ENCODE measurements around the gene AIDA.

DNA sequence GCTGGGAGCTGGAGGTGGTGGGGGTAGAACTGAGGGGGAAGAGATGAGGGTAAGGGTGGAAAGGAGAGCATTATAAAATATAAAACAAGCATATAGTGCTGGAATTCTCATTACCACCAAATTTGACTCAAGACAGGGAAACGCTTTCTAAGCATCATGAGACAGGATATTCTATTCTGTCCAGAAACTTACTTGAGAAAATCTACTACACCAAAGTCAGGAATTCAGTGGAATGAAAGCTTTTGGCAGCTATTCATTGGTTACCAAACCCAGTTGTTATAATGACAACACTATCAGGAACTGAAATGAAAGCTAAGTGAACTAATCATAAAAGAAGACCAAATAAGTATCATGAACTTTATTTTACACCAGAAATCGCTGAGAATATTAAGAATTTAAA is 14.5 kb downstream of the AIDA start:
- TF ChIP-seq, protein P1, sequence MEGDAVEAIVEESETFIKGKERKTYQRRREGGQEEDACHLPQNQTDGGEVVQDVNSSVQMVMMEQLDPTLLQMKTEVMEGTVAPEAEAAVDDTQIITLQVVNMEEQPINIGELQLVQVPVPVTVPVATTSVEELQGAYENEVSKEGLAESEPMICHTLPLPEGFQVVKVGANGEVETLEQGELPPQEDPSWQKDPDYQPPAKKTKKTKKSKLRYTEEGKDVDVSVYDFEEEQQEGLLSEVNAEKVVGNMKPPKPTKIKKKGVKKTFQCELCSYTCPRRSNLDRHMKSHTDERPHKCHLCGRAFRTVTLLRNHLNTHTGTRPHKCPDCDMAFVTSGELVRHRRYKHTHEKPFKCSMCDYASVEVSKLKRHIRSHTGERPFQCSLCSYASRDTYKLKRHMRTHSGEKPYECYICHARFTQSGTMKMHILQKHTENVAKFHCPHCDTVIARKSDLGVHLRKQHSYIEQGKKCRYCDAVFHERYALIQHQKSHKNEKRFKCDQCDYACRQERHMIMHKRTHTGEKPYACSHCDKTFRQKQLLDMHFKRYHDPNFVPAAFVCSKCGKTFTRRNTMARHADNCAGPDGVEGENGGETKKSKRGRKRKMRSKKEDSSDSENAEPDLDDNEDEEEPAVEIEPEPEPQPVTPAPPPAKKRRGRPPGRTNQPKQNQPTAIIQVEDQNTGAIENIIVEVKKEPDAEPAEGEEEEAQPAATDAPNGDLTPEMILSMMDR (IDR thresholded peaks at IDR 0.05): no peak
- no peak for TF ChIP-seq EZH2 (IDR thresholded peaks at IDR 0.05; ENCODE audit: borderline replicate concordance, insufficient read depth, low read depth, low read length, poor library complexity, severe bottlenecking)
